GM23338 (cell line): ENCODE measurements around the gene XPO4.

Experiments
- CTCF ChIP-seq, 2 experiments: fragments of 200-600 bp in 1 of 2; sonication (generic) in 1 of 2; conservative IDR thresholded peaks; 2 replicates each; pipeline versions ENCODE4 v1.5.1 to v1.6.1; 2016 to 2017; ENCODE audit warnings: antibody characterized with exemption in 2 of 2, low read depth in 2 of 2, mild to moderate bottlenecking in 2 of 2, moderate library complexity in 1 of 2
- ETS1 ChIP-seq: IDR thresholded peaks from 2 replicates; pipeline ENCODE4 v1.6.1; 2016; ENCODE audit warnings: antibody characterized with exemption
- EZH2 ChIP-seq: fragments of 200-600 bp; sonication (generic); IDR thresholded peaks from one replicate; pipeline ENCODE4 v1.8.0; 2017; ENCODE audit warnings: antibody characterized with exemption, mild to moderate bottlenecking, low read depth; ENCODE audit not compliant: unreplicated experiment
- JUNB ChIP-seq: IDR thresholded peaks from one replicate; pipeline ENCODE4 v1.6.1; 2016; ENCODE audit warnings: antibody characterized with exemption; ENCODE audit not compliant: unreplicated experiment
- POLR2AphosphoS5 ChIP-seq: IDR thresholded peaks from 2 replicates; pipeline ENCODE4 v1.6.1; 2016; ENCODE audit warnings: antibody characterized with exemption, low read depth
- REST ChIP-seq: IDR thresholded peaks from one replicate; pipeline ENCODE4 v1.6.1; 2018; ENCODE audit warnings: antibody characterized with exemption; ENCODE audit not compliant: unreplicated experiment

DNA sequence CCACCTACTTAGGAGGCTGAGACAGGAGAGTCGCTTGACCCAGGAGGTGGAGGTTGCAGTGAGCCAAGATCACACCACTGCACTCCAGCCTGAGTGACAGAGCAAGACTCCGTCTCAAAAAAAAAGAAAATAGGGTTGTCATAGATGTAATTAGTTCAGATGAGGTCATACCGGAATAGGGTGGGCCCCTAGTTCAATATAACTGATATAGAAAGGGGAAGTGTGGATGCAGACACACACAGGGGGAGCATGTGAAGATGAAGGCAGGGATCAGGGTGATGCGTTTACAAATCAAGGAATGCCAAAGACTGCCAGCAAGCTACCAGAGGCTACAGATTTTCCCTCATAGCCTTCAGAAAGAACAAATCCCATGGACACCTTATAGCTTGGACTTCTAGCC is 104.5 kb downstream of the XPO4 start:
- TF ChIP-seq POLR2AphosphoS5 = no peak
- no peak for TF ChIP-seq ETS1
- TF ChIP-seq JUNB = no peak
- TF ChIP-seq CTCF (conservative IDR thresholded peaks at IDR 0.05; ENCODE audit: low read depth in 2 of 2) = no peak
- TF ChIP-seq EZH2 = no peak
- no peak for TF ChIP-seq REST
